HG02571 (cell line): ENCODE measurements around the gene FNDC3A.
"Not testable (repeated sequence)": the region's sequence is repeated elsewhere in the genome, so short reads cannot be mapped to it uniquely, and the experiment has no call there.

Experiments used
- ATAC-seq: cut with Tn5 transposase; IDR thresholded peaks from one replicate; pipeline ENCODE4 v1.9.1; 2021; ENCODE audit warnings: mild to moderate bottlenecking, moderate library complexity; ENCODE audit not compliant: unreplicated experiment

Gene FNDC3A

DNA sequence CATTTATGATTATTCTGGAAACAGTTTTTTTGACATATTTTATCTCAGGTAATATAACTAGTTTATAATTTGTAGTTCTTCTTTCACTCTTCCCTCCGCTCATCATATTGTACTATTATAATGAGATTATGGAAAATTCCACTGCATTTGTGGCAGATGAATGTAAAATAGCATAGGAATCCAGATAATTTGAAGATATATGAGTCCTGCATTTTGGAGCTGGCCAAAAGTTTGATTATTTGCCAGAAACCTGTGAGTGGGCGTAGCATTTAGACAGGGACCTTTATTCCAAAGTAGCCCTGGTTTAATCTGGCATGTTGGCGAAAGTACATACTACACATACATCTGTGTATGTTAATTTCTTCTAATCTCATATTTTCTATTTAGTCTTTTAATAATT, 65.2 kb downstream of the FNDC3A start:
- ATAC-seq, result no peak

- no peak for ATAC-seq
Observed at GRCh38 chr13:49042476-49042875, 66.8 kb downstream of the FNDC3A start.

GRCh38 chr13:49044008-49044407, 68.3 kb downstream of the FNDC3A start:
- ATAC-seq, result no peak

DNA sequence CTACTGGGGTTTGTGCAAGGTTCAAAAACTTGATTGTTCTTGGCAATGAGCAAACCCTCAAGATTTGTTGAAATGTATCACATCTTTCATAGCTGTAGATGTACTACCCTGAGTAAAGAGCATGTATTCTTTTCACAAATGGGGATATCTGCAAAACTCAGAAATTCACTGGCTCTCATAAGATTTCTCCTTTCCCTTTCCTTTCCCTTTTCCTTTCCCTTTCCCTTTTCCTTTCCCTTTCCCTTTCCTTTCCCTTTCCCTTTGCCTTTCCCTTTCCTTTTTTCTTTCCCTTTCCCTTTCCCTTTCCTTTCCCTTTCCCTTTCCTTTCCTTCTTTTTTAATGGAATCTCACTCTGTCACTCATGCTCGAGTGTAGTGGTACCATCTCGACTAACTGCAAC, 69.1 kb downstream of the FNDC3A start:
- ATAC-seq, result no peak

- no peak for ATAC-seq
Observed at GRCh38 chr13:49046002-49046401, 70.3 kb downstream of the FNDC3A start.

DNA sequence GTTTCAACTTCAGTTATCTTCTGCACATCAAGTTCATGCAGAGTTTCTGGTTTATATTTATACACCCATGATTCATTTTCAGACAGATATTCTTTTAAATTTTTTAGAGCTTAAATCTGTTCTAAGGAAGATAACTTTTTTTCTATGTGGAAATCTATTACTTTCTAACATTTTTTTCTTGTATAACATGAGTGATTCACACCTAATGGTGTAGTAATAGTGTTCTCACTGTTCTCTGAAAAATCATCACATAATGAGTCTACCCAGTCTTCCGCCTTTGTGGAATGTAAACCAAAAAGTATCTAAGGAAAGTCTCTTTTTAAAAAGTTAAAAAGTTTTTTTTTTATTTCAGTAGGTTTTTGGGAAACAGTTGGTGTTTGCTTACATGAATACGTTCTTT, 70.8 kb downstream of the FNDC3A start:
- no peak for ATAC-seq

- no peak for ATAC-seq
Observed at GRCh38 chr13:49052813-49053212, 77.1 kb downstream of the FNDC3A start.

DNA sequence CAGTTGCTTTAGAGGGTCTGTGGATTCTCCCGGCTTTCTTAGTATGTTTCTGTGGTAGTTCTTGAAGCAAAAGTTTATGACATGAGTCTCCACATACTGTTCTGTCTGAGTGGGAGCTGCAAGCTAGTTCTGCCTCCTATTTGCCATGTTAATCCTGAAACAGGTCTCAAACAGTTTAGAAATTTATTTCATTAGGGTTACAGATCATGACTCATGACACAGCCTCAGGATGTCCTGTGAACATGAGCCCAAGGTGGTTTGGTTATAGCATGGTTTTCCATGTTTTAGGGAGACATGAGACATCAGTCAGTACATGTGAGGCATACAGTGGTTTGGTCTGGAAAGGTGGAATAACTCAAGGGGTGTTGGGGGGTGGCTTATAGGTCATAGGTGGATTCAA, 77.5 kb downstream of the FNDC3A start:
- no peak for ATAC-seq

DNA sequence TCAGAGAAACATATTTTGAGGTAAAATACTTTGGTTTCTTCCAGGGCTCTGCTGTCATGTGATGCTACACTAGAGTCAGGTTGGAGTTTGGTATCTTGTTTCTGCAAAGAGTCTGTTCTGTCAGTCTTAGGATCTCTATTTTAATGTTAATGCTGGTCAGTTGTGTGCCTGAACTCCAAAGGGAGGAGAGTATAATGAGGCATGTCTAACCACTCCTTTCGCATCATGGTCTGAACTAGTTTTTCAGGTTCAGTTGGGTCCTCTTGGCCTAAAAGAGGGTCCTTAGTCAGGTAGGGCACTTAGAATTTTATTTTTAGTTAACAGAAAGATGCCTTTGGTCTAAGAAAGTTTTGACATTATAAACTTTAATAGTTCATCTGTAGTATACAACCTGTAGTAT, 78.2 kb downstream of the FNDC3A start:
- no peak for ATAC-seq

DNA sequence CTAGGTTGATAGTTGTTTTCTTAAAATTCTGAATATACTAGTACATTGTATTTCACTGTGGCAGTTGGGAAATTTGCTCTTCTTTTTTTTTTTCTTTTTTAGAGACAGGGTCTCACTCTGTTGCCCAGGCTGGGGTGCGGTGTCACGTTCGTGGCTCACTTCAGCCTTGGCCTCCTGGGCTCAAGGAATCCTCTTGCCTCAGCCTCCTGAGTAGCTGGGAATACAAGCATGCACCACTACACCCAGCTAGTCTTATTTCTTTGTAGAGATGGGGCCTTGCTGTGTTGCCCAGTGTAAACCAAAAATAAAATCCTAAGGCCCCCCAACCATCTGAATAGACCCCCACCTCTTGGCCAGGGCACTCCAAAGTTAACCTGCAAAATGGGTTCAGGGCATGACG, 79.3 kb downstream of the FNDC3A start:
- ATAC-seq, result no peak

- no peak for ATAC-seq
Observed at GRCh38 chr13:49057176-49057575, 81.5 kb downstream of the FNDC3A start.

DNA sequence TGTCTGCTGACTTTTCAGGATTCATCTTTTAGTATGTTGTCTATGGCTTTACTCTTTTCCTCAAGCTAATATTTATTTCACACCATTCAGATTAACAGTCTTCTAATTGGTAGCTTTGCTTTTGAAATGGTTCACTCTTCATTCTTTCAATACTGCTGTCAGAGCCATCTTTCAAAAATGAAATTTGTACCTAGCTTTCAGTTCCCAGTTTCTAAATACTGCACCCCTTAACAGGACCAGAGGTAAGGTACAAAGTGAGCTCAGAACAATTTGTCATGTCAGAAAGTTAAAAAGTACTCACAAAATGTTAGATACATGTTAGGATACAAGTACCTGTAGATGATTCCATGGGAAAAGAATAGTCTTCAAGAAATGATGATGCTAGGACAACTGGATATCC, 83.0 kb downstream of the FNDC3A start:
- no peak for ATAC-seq

- ATAC-seq, result no peak
Observed at GRCh38 chr13:49060678-49061387, 85.1 kb downstream of the FNDC3A start.

GRCh38 chr13:49061388-49061752, 85.7 kb downstream of the FNDC3A start:
- not testable (repeated sequence) for ATAC-seq

GRCh38 chr13:49062297-49062896, 86.7 kb downstream of the FNDC3A start:
- ATAC-seq, result no peak

DNA sequence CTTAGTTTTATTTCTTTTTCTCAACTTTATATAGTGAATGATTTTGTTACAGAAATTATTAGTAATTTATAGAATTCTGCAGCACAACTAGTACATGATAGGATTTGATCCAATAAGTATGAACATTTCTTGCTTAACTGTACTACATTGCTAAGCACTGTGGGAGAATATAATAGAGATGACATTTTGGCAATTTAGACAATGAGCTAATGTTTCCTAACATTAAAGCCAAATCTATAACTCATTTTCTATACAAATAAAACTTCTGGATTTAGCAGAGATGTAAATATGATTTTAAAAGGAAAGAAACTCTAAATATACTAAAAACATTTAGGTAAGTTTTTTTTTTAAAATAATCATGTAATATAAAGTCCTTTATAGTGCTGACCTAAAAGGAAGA, 87.3 kb downstream of the FNDC3A start:
- no peak for ATAC-seq

DNA sequence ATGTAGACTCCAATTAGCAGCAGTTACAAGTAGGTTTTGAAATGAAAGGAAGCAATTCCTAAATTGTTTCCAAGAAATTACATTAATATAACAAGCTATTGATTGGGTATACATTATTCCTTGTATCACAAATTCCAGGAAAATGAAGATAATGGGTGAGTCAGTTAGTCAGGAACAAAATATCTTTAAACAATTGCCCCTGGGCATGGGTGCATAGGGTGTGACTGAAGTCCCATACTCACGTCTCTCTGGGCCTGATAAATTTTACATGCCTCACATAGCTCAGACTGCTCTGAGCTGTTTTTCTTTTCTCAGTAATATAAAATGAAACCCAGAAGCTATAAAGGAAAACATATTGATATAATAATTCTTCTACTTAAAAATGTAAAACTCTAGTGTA, 87.8 kb downstream of the FNDC3A start:
- no peak for ATAC-seq

DNA sequence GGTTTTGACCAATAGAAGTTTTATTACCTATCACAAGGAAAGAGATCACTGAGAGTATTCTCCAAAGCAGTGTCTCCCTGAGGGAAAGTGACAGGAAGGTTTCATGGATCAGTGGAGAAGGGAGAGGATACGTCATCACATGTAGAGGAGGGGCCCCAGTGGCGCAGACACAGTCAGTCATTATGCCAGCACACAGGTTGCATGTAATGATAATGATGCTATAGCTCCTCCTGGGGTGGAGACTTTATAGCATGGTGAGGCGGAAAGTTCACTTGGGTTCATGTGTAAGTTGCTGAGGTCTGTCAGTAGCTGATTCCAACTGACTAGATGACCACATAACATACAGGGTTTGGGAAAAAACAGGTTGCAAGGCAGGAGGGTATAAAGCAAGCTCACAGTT, 88.8 kb downstream of the FNDC3A start:
- no peak for ATAC-seq

- ATAC-seq, result no peak
Observed at GRCh38 chr13:49066856-49067255, 91.1 kb downstream of the FNDC3A start.

- not testable (repeated sequence) for ATAC-seq
Observed at GRCh38 chr13:49068498-49068897, 92.8 kb downstream of the FNDC3A start.

GRCh38 chr13:49070021-49070420, 94.3 kb downstream of the FNDC3A start:
- ATAC-seq, result not testable (repeated sequence)

DNA sequence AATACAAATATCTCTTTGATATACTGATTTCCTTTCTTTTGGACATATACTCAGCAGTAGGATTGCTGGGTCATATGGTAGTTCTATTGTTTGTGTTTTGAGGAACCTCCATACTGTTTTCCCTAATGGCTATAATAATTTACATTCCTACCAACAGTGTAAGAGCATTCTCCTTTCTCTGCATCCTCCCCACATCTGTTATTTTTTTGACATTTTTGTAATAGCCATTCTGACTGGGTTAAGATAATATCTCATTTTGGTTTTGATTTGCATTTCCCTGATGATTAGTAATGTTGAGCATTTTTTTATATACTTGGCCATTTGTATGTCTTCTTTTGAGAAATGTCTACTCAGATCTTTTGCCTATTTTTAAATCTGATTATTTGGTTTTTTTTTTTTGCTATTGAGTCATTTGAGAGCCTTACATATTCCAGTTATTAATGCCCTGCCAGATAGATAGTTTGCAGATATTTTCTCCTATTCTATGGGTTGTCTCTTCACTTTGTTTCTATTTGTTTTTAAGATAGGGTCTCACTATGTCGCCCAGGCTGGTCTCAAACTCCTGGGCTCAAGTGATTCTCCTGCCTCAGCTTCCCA, 95.7 kb downstream of the FNDC3A start:
- no peak for ATAC-seq
